ENCODE measurements around the gene PARD6G. TPM values are rescaled to one million over a fixed set of nuclear protein-coding genes. Genes with fewer than 3 reads are reported as not detected.

PARD6G gene
- total RNA-seq, 1 donor from 2014 or later, result 6.5 TPM

GRCh38 chr18:80154293-80154692, 93.0 kb downstream of the PARD6G start:
- Histone ChIP-seq H3K36me3 (no peaks in the 10 kb centered on the region), H3K4me3 (no peak overlapping the region), H3K27ac (no peak overlapping the region), H3K27me3 (no peaks in the 10 kb centered on the region), H3K4me1 (no peaks in the 10 kb centered on the region), H3K9me3 (no peaks in the 10 kb centered on the region)
- intact Hi-C loops (cut with DNase I), result no loop called here
- ATAC-seq (peak; percentile 49), DNase-seq (no peak)
- TF ChIP-seq CTCF (IDR thresholded peaks at IDR 0.05), result peak; percentile 43

- Histone ChIP-seq H3K4me1 (peaks cover 5% of the 10 kb centered on the region), H3K9me3 (no peaks in the 10 kb centered on the region), H3K4me3 (no peak overlapping the region), H3K27me3 (no peaks in the 10 kb centered on the region), H3K27ac (no peak overlapping the region), H3K36me3 (no peaks in the 10 kb centered on the region)
- DNase-seq (no peak), ATAC-seq (no peak)
- intact Hi-C loops (cut with DNase I), result no loop called here
- TF ChIP-seq CTCF (IDR thresholded peaks at IDR 0.05), result no peak
Observed at GRCh38 chr18:80149667-80150066, 97.6 kb downstream of the PARD6G start.

GRCh38 chr18:80148326-80149199, 98.8 kb downstream of the PARD6G start:
- Histone ChIP-seq H3K4me3 (peak overlapping the region; percentile 58), H3K27me3 (no peaks in the 10 kb centered on the region), H3K9me3 (no peaks in the 10 kb centered on the region), H3K4me1 (peaks cover 5% of the 10 kb centered on the region), H3K36me3 (no peaks in the 10 kb centered on the region), H3K27ac (no peak overlapping the region)
- no peak for TF ChIP-seq CTCF (IDR thresholded peaks at IDR 0.05)
- ATAC-seq (peak; percentile 67), DNase-seq (peak; percentile 68)
- intact Hi-C loops (cut with DNase I), result no loop called here

- no peaks in the 10 kb centered on the region for H3K36me3 ChIP-seq
Observed at GRCh38 chr18:80147418-80148325, 99.6 kb downstream of the PARD6G start.

GRCh38 chr18:80147037-80147417, 100.3 kb downstream of the PARD6G start:
- intact Hi-C loops (cut with DNase I), result no loop called here
- ATAC-seq, result peak; percentile 8
- Histone ChIP-seq H3K4me3 (peak overlapping the region; percentile 58), H3K4me1 (peaks cover 5% of the 10 kb centered on the region), H3K36me3 (no peaks in the 10 kb centered on the region), H3K27ac (no peak overlapping the region), H3K27me3 (no peaks in the 10 kb centered on the region), H3K9me3 (no peaks in the 10 kb centered on the region)
- no peak for DNase-seq
- no peak for TF ChIP-seq CTCF (IDR thresholded peaks at IDR 0.05)

More at GRCh38 chr18:80147418-80148325, 99.6 kb downstream of the PARD6G start:
- ATAC-seq, result peak; percentile 87
- Histone ChIP-seq H3K9me3 (no peaks in the 10 kb centered on the region), H3K4me1 (peaks cover 5% of the 10 kb centered on the region), H3K27me3 (no peaks in the 10 kb centered on the region), H3K27ac (no peak overlapping the region), H3K4me3 (peak overlapping the region; percentile 58)
- DNase-seq, result peak; percentile 87
- no peak for TF ChIP-seq CTCF (IDR thresholded peaks at IDR 0.05)
- intact Hi-C loops (cut with DNase I), result no loop called here

Measured in upper lobe of right lung (tissue), 1 donor.